DMS 273 (cell line): ENCODE measurements around the gene SEZ6L.

Source experiments
- DNase-seq: peaks from one replicate; lab custom pipeline; 2025; ENCODE audit not compliant: unreplicated experiment; lab: John Stamatoyannopoulos, UW

Gene SEZ6L

DNA sequence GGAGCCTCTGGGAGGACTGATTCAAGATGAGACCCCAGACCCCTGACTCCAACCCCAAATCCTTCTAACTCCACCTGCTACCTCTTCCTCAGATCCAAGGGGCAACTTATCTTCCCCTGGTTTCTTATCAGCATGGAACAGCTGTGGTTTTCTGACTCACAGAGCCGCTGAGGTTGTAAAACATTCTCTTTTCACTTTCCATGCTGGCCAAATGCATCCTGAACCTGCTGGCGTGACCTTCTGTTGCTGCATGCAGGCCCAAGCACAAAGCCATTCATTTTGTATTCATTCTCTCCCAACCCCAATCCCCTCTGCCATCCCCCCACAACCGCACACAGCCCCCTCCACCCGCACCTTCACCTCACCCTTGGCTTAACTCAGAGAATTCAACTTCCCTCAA lies 70.3 kb downstream of the SEZ6L start:
- DNase-seq: peak; percentile 33

DNA sequence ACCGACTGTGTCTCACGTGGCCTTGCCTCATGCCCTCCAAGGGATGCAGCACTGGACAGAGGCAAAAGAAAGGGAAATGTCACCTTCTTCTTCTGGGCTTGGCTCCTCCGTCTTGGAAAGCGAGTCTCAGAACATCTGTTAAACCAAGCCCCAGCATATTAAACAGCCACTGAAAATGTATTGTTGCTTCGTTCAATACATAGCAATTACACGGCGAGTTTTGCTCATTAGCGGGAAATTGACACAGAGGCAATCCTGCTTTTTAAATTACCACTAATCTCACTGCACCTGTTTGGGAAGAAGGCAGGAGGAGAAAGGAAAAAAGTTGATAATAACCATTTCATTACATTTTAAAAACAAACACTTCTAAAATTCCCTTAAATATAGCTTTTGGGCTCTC lies 72.1 kb downstream of the SEZ6L start:
- no peak for DNase-seq

DNA sequence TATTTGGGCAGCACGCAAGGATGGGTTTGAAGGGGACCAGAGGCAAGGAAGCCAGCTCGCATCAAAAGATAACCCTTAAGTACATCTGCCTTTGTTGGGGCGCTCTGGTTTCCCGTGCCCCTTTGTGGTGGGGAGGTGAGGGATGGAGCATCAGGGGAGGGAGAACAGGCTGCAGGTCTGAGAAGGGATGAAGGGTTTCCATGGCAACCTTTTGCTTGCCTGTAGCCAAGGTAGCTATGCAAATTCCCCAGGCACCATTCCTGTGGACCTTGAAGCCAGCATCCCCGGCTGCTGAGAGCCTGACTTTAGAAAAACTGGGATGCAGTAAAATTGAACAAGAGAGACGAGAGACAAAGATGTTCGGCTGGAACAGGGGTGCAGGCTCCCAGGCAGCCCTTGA lies 75.7 kb downstream of the SEZ6L start:
- no peak for DNase-seq

DNA sequence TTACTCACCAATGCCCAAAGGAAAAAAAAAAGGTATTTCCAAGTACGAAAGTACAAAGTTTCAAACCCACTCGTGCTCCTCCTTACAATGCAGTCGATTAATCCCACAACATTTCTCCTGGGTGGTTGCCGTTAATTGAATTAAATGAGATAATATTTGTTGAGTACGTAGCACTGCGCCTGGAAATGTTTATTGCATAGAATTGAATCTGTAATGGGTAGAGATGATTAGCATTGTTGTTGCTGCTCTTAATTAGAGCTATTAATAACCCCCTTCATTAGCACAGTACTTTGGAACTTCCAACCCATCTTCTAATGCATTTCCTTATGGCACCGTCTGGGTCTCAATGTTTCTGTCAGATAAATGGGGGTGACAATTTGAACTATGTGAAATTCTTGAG lies 77.3 kb downstream of the SEZ6L start:
- DNase-seq: no peak

DNA sequence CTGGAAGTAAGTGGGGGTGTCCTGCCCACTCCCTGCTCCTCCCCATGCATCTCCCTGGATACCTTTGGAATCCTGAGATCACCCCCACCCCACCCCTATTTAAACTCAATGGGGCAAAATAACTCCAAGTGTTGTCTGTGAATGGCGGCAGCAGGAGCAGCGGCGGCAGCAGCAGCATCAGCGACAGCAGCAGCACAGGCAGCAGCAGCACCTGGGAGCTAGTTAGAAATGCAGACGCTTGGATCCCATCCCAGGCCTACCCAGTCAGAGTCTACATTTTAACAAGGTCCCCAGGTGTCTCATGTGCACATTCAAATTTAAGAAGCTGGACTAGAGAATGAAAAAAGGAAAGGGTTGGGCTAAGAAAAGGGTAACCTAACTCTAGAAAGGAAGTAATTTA lies 82.6 kb downstream of the SEZ6L start:
- DNase-seq: no peak

DNA sequence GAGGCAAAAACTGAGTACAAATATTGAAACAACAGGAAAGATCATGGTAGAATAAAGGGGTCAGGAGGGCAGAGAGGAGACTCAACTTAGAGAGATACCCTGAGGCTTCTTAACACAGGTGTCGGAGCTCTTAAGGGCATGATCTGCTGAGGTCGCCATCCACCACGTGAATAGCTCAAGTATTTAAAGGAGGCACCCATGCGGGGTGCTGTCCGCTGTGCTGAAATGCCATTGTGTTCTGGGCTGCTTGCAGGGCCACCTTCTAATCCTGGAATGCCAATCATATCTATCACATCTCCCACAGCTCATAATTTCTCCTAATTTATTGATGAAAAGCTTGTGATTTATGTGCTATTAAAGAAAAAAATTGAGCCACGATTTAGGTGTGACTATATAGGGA lies 90.2 kb downstream of the SEZ6L start:
- peak; percentile 8 for DNase-seq

DNA sequence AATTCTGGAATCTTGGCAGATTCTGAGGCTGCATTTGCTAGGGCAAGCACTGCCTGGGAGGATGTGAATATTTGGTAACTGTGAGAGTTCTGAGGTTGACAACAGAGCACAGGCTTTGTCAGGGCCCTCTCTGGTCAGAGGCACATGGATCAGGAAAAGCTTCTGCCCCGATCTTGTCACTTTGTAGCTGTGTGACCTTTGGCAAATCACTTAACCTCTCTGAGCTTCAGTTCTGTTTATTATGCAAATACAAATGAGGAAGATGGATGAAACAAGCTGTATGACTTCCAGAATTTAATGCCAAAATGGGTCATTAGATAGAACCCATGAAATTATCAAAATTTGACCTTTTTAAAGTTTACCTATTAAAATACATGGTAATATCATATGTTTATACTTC lies 94.9 kb downstream of the SEZ6L start:
- DNase-seq: no peak

DNA sequence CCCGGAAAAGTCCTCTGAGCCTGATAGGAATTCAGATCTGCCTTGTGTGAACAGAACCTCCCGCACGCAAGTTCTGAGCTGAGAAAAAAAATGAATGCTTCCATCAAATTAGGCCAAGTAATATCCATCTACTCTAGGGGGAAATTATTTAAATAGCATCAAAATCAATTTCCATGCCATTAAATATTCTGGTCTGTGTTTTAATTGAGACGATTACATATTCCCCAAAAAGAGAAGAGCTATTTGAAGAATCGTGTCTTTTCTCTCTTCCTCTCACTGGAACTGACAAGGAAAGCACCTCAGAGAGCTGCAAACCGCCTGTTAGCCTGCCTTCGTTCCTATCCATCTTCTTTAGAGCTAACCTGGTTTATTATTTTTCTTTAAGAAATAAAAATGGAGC lies 96.0 kb downstream of the SEZ6L start:
- no peak for DNase-seq

DNA sequence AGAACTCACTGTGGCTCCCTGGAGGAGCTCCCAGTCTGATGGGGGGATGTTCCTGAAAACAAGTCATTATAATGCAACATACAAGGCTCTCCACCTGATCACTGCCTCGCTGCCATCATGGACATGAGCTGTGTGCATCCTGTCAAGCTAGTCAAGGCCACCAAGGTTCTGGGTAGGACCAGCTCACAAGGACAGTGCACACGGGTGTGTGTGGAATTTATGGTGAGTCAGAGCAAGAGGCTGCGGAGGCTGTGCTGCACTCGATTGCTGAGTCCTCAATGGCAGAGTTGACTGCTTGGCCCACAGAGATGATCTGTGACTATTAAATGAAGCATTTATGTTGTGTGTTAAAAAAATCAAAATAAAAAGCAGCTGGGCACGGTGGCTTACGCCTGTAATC lies 96.6 kb downstream of the SEZ6L start:
- DNase-seq: no peak

DNA sequence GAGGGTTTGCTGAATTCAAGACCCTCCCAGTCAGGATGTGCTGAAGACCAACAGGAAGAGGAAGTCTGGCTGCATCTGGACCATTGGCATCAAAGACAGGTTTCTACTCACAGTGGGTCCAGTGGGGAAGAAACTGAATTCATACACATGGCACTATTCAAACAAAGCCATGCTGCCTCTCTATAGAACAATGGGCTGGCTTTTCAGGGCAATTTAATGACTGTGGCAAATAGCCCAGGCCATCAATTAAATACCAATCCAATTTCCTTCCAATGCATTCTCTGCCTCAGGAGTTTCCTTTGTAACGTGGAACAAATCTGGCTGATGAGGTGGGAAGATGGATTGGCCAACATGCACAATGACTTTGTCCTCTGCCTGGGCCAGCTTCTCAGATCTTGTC lies 98.6 kb downstream of the SEZ6L start:
- no peak for DNase-seq

DNA sequence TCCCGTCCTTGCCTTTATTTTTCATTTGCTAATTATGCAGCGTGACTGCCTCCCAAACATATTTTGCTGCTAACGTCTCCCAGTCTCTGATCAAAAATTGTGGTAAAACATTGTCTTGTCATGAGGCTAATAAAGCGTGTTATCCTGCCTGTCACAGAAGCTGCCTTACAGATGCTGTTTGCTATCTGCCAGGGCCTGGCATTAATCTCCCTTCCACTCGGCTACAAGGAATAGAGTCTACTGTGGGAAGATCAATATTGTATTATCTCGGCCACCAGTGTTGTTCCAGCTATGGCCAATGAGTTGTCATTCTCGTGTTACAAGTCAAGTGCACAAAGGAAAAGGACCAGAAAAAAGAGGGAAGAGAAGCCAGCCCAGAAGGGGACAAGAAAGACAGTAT lies 100.3 kb downstream of the SEZ6L start:
- no peak for DNase-seq

DNA sequence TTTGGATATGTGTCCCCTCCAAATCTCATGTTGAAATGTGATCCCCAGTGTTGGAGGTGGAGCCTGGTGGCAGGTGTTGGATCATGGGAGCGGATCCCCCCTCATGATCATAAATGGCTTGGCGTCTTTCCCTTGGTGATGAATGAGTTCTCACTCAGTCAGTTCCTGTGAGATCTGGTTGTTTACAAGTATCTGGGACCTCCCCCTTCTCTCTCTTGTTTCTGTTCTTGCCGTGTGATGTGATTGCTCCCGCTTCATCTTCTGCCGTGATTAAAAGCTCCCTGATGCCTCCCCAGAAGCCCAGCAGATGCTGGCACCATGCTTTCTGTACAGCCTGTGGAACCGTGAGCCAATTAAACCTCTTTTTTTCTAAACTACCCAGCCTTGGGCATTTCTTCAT lies 102.2 kb downstream of the SEZ6L start:
- DNase-seq: no peak

DNA sequence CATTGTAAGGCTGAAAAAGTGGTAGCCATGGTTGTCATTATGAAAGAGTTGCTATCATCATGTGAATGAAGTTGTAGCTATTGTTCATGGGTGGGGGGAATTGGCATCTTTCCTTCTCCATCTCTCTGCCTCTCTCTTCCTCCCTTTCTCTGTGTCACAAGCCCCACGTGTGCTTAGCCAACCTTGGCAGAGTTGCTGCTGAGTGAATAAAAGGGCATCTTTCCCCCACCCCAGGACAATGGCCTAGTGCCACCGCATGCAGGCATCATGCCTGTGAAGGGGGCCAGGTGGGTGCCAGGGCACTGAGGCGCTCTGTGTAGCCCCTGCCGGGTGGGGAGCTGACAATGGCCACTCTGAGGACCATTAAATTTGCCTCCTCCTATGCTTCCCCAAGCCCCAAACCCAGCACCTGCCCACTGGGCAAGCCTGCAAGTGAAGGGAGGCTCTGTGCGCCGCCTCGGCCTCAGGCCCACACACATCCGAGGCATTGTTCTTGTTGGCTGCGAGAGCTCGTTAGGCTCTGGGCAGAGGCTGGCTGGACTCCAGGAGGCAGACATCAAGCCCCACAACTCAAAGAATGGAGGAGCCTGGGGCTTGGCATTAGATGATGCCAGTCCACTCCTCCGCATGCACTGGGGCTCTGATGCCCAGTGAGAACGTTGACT lies 103.9 kb downstream of the SEZ6L start:
- no peak for DNase-seq

DNA sequence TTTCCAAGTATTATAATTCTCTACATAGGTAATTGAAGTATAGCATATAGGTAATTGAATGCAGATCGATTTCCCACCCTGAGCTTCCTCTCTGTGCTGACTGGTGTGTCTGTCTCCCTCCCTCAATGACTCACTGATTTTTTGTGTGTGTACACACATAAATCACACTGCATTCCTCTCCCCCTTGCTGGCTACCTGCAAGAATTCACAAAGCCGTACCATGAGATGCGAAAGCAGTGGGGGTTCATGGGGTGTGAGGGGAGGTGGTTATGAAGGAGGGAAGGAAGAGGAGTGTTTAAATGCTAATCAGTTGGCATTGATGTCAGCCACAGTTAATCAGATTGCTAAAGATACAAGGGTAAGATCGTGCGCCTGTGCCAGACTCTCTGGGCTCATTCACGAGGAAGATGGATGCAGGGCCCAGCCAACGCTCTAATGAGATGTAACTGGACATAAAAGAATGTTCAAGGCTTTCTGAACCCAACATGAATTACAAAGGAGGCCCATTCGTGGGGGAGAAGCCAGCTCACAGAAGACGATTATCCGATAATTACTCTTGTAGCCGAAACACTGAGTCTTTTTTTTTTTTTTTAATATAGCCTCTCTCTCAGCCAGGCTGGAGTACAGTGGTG lies 107.4 kb downstream of the SEZ6L start:
- no peak for DNase-seq

DNA sequence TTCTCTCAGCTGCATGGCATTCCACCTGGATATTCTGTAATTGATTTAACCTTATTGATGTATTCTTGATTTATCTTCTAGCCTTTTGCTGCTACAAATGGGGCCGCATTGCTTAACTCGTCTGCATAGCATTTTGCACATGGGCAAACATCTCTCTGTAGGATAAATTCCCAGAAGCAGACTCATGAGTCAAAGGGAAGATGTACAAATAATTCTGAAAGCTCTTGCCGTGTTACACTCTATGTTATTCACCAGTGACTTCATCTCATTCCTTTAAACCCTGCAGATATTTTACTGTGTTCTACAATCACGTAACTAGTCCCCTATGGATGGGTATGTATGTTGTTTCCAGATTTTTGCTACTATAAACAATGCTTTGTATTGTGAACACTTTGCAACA lies 112.7 kb downstream of the SEZ6L start:
- DNase-seq: no peak

DNA sequence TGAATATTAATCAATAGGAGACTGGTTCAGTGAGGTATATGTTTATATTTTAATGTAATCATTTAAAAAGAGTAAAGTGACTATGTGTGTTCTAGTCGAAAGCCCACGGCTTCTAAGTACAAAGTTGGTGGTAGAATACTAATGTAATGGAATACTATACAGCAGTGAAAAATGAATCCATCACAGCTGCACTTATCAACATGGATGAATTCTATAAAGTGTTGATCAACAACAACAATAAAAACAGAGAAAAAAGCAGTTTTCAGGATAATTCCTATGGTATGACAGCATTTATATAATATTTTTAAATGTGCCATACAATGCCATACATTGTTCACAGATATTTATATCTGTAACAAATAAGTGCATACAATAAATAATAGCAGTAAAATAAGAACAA lies 114.1 kb downstream of the SEZ6L start:
- DNase-seq: no peak

DNA sequence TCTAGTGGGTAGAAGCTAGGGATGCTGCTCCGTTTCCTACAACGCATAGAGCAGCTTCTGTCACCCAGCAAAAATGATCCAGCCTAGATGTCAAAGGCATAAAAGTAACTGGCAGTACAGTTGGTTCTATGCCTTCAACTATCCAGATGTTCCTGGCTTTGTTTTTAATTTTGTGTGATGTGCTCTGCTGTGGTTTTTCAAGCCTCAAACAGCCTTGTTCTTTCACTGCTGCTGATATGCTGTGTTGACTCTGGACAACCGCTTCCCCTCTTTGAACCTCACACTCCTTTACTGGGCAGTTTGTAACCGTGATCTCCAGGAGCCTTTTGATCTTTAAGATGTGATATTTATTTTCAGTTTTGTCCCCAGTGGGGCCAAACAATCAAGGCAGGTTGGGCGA lies 116.4 kb downstream of the SEZ6L start:
- DNase-seq: no peak

DNA sequence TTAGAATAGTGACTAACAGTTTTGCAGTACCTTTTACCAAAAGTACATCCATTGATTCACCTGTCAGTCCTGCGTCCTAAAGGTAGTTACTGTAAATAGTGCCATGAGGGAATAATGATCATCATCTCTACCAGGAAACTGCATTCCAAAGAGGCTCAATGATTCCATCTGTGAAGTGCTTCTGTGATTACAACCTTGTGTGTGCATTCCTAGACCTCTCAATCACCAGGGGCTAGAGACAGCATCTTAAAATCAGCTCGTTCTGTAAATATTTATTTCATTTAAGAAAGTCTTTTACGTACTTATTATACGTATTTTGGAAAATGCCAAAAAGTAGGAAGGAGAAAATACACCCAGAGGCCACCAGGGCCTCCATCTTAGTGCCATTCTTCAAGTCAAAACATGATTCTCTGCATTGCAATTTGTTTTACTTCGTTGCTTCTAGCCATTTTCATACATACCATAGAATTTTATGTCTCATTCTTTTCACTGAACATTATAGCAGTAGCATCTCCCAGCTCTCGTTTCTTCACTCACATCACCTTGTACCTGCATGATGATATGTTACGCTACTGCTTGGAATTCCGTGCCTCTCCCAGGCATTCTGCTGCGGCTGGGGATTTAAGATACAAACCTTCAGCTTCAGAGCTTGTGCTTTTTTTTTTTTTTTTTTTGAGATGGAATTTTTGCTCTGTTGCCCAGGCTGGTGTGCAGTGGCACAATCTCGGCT lies 117.0 kb downstream of the SEZ6L start:
- DNase-seq: no peak

DNA sequence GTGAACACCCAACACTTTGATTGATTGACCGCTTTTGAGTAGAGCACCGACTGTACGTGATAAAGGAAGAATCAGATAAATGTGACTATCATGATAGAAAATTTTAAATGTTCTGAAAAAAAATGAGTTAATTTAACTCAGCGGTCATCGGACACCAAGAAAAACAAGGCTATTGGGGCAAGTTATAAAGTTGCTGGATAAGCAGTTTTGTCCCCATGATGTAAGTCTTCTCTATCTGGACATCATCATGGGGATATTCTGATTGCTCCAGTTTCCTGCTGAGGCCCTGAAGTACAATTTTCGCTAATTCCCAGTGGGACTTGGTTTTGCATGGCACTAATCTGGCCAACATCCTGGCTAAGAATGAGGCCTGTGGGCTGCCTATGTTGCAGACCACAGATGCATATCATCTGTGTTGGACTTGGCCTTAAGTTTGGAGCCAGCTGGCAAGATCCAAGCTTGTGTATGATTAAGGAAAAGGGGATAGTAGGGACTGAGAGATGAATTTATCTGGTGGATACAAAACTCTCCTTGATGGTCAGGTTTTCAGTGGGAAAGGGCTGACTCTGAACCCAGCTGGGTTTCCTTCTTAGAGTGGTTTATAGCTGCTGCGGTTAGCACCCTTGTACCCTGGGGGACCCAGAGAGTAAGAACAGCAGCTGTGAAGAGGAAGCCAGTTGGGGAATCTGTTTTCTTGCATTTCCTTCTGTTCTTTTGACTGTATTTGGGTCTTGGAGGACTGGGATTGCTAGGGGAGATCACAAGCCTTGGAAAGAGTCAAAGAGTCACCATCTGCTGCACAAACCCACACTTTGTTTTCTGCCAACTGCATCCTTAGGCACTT lies 118.3 kb downstream of the SEZ6L start:
- peak; percentile 6 for DNase-seq

DNA sequence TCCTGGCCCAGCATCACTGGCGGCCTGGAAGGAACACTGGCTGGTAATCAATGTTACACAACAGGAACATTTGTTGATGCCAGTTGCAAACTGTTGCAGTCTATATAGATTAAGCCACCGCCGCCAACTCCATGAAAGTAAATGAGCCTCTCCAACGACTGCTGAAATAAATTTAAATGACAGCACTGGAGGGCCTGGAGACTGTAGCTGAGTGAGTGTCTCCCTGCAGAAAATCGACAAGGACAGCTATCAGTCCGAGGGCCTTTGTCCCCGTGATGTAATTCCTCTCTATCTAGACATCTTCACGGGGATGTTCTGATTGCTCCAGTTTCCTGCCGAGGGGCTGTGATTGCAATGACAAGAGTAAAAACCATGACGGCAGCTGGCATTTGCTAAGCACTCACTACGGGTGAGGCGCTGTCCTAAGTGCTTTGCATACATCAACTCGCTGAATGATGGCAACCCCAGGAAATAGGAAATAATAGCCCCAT lies 120.4 kb downstream of the SEZ6L start:
- no peak for DNase-seq

DNA sequence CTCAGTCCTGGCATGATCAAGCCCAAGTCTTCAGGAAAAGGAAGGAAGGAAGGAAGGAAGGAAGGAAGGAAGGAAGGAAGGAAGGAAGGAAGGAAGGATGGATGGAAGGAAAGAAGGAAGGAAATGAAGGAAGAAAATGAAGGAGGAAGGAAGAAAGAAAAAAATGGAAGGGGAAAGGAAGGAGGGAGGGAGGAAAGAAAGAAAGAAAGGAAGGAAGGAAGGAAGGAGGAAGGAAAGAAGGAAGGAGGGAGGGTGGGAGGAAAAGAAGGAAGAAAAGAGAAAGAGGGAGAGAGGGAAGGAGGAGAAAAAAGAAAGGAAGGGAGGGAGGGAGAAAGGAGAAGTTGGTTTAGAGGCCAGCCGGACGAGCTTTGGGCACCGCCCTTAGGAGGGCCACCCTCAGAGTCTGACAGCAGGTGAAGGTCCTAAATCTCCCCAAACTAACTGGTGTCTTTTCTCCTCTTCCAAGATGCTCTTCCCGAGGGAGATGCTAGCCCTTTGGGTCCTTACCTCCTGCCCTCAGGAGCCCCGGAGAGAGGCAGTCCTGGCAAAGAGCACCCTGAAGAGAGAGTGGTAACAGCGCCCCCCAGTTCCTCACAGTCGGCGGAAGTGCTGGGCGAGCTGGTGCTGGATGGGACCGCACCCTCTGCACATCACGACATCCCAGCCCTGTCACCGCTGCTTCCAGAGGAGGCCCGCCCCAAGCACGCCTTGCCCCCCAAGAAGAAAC lies 122.8 kb downstream of the SEZ6L start:
- DNase-seq: no peak
